Activated naive CD8-positive, alpha-beta T cell treated with anti-CD3 and anti-CD28 coated beads, Interleukin-2, amount 50 U/mL, for 16 hours (primary cell): Measurements from ENCODE around the gene COL27A1.

ENCODE experiments used
- DNase-seq: peaks from one replicate; pipeline ENCODE4 v3.0.0-alpha.2; 2020; ENCODE audit warnings: low read depth, low spot score

The COL27A1 gene

DNA sequence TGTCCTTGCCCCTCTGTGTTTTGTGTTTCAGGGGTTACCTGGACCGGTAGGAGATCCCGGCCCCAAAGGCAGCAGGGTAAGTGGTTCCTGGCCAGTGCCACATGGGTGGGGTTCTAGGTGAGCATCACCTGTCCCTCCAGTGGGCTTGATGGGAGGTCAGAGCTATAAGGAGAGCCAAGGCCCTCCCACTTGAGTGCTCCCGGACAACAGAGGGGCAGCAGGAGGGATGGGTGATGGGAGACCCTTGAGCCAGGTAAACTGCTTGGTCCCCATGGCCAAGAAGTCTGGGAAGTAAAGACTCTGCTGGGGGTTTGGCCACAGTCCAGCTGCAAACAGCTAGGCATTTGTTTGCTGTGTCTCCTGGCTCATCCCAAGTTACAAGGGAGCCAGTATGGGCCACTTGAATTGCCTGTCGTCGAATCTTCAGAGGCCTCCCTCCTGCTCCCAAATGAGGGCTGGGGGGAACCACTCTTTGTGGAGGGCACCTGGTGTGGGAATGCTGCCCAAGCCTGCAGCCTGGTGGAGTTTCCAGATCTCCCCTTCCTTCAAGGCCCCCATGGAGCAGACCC, 51.0 kb downstream of the COL27A1 start:
- no peak for DNase-seq

DNA sequence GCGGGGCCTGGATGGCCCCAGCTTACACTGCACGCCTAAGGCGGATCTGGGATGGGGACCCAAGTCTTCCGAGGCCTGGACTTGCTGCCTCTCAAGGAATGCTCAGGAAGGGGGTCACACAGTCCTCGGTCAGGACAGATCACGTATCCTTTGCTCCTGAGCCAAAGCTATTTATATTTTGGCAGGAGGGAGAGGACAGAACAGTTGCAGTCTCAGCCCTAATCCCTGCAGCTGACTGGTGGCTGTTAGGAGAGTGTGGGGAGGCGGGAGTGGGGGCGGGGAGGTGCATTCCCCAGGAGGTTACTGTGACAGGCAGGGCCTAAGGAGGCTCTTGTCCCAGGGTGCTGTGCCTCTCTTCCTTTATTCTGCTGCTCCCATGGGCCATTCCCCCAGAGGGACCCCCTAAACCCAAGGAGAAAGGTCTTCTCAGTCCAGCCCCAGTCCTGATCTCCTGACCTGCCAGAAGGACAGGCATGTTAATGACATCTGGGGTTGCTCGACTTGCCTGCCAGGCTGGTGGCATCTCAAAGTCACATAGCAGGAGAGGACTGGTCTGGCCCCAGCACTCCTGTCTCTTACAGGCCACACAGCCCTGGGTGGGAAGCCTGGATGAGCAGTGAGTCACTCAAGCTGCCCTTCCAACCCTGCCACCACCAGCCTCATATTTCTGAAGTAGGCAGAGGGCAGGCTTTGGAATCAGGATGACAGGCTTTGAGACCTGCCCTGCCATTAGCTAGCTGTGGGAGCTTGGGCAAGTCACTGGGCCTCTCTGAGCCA, 51.9 kb downstream of the COL27A1 start:
- DNase-seq: no peak

DNA sequence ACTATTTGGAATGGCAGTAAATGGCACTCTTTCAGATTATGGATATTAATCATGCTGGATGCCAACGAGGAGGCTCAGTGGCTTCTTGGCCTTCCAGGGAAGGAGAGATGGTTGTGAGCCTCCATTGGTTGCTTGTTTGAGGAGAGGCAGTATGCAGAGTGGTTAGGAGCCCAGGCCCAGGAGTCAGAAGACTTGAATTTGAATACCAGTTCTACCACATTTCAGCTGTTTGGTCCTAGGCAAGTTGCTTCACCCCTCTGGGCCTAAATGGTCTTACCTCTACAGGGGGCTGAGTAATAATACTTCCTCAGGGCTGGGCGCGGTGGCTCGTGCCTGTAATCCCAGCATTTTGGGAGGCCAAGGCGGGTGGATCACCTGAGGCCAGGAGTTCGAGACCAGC, 52.5 kb downstream of the COL27A1 start:
- no peak for DNase-seq

GRCh38 chr9:114209151-114209550, 53.8 kb downstream of the COL27A1 start:
- no peak for DNase-seq

DNA sequence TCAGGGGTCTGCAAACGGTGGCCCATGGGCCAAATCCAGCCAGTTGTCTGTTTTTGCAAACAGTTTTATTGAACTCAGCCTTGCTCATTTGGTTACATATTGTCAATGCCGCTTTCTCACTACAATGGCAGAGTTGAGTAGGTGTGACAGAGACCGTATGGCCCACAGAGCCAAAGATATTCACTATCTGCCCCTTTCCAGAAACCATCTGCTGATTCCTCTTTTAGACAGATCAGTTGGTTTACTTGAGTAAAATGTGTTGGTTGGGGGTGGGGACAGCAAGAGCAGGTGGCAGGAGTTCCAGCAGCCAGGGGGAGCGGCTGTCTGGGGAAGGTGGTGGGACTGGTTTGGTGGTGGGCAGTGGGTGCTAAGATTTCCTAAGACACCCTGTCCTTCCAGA, 54.8 kb downstream of the COL27A1 start:
- DNase-seq: no peak

DNA sequence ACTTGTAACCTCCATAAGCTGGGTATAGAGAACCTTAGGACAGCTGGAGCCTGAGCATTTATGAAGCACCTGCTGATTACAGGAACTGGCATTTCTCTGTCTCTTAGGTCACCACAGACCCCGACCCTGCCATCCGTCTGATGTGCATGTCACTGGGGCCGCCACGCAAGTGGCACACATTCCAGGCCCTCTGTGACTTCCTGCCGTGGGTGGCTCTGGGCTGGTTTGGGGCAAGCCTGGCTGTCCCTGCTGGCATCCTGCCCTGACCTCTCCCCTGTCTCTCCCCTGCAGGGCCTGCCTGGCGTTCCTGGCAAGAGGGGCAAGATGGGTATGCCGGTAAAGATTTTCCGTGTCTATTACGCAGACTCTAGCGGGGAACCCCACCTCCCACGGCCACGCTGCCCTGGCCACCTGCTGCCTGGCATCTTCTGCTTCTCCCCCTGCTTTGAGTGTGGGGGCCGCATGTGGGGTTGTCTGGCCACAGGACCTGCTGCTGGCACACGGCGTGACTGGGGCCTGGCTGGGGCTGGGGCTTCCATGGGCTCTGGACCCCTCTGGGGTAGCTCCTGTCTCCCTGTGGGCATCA, 55.4 kb downstream of the COL27A1 start:
- DNase-seq: no peak

DNA sequence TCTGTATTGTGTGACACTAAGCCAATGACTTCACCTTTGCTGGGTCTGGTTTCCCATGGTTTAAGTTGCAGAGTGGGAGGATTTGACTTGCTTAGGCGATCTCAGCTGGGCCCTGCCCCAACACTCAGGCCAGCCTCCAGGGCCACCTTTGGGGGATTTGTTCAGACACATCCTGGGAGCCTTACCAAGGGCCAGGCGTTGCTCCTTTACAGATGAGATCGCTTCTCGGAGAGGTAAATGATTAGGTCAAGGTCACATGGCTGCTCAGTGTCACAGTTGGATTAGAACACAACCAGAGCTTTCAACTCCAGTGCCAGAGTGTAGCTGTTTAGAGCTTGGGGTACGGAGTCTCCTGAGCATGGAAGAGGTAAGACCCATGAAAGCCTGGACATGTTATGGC, 57.5 kb downstream of the COL27A1 start:
- DNase-seq: no peak

DNA sequence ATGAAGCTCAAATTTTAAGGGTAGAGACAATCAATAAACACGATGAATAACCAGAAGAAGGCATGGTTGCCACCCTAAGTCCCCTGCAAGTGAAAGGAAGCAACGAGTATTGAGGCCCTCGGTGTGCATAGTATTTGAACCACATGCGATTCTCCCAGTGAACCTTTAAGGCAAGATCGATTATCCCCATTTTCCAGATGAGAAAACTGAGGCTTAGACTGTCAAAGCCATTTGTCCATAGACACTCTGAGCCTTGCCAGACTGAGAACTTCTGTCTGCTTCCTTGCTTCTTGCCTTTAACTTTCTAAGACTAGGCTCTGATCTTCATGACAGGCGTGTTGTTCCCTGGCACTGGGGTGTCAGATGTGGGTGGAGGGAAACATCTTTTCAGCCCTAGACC, 58.2 kb downstream of the COL27A1 start:
- DNase-seq: no peak

- no peak for DNase-seq
Observed at GRCh38 chr9:114214181-114214580, 58.8 kb downstream of the COL27A1 start.

GRCh38 chr9:114214686-114215414, 59.5 kb downstream of the COL27A1 start:
- DNase-seq: no peak

DNA sequence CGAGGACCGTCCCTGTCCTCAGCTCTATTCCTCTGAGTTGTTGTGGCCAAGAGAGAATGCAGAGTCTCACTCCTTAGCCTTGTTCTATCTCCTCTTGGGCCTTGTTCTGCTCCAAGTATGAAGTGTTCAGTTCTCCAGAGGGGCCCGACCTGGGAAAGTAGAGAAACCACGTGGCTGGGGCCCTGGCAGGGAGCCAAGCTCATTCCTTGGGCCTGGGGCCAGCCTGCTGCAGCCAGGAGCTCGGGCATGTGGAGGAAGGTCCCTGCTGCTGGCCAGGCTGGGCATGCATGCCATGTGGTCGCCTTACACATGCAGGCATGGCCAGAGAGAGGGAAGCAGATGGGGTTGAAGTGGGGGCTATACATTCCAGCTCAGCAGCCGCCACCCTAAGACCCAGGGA, 60.7 kb downstream of the COL27A1 start:
- DNase-seq: no peak

DNA sequence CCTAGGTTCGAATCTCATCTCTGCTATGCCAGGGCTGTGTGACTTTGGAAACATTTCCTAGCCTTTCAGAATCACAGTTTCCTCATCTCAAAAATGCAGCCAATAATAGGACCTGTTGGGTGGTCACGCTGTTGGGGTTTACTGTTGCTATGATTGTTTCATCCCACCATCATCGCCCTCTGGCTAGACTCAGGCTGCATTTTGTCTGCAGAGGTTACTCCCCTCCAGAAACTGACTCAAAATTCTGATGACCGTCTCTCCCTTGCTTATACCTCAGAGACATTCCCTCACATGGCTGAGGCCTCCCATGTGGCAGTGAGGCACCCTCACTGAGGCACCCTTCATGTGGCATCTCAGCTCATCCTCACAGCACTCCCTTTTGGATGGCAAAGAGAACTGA, 61.6 kb downstream of the COL27A1 start:
- no peak for DNase-seq

DNA sequence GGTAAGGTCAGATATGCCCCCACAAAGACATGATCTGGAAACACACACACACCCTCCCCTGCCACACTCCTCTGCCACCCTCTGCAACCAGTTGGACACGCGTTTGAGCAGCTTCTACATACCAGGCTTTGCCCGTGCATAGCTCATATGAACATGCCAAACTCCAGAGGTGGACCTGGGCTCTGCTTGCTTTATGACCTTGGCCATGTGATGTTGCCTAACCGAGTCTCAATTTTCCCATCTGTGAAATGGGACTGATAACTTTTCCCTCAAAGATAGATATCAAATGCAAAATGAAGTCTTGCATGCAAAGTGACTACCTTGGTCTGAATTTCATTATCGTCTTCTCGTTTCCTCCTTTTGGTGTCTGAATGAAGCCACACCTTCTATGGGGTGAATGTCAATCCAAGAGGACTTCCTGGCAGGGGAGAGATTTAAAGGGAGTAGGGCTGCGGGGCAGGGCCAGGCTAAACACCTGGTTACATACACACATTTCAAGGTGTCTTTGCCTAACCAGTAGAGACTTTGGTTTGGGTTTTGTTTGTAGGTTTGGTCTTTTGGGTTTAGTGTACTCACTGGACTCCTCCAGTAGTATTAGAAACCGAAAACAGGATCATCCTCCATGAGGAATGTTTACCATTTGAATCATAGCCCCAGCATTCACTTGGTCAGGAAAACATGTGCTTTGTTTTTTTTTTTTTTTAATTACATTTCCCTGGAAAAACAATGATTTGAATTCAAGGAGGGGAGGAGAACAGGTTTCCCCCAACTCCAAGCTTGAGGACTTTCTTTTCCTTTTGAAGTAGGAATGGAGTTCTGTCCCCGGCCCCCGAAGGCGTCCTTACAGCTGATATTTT, 63.2 kb downstream of the COL27A1 start:
- no peak for DNase-seq

DNA sequence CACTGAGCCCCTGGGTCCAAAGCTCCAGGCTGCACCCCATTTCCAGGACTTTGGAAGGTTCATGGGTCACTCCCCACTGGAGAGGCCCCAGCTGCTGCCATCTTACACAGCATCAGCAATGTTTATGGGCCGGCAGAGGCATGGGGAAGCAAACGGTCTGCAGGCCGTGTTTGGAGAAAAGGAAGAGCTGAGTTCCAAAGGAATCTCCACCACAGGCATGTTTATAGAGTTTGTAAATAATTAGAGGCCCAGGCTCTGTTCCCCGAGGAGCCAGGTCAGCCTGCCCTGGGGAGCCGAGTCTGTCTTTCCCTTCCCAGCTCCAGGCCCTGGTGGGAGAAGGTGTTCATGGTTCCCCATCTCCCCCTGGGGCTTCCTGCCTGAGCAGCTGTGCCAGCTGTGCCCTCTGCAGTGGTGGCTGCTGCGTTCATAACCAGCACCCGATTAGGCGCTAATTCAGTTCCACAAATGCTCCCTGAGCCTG, 64.8 kb downstream of the COL27A1 start:
- DNase-seq: no peak

DNA sequence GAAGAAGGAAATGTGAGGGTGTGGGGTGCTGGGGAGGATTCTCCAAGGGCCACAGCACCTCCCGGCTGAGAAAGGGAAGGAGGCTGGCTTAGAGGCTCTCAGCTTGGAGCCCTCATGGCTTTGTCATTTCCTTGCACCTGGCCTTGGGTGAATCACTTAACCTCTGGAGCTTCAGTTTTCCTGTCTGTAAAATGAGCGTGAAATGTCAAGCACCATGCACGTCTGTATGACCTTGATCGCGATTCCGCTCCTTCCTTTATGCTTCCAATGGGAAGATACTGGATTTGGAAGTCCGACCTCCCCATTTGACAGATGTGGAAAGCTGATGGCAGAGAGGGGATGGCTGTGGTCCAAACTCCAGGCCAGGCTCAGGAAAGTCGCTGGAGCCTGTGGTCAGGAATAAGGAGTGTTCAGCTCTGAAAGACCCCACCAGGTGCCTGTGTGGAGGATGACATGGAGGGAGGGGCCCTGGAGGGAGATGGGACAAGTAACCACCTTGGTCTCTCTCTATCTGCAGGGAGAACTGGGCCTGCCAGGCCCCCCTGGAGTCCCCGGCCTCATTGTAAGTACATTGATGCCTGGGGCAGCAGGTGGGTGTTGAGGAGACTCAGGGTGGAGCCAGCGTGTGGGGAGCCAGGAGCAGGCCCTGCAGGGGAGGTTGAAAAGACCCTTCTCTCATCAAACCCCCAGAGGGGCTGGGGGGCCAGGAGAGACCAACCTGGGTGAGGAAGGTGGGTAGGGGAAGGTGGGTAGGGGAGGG, 66.5 kb downstream of the COL27A1 start:
- no peak for DNase-seq

GRCh38 chr9:114223564-114224246, 68.4 kb downstream of the COL27A1 start:
- no peak for DNase-seq

DNA sequence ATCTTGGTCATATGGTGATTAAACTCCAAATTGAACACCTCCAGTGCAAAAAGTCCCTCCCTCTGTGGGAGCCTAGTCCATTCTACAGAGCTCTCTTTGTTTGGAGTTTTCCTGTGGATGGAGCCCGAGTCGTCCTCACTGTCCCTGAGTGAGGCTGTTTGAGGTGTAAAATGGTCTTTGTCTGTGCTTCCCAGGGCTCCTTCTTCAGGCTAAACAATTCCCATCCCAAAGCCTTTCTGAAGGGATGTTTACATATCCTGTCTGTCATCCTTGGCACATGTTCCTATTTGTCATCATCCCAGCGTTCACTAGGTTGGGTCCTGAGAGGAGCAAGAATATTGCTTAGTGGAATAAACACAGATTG, 68.9 kb downstream of the COL27A1 start:
- no peak for DNase-seq

GRCh38 chr9:114225561-114226212, 70.3 kb downstream of the COL27A1 start:
- DNase-seq: no peak

DNA sequence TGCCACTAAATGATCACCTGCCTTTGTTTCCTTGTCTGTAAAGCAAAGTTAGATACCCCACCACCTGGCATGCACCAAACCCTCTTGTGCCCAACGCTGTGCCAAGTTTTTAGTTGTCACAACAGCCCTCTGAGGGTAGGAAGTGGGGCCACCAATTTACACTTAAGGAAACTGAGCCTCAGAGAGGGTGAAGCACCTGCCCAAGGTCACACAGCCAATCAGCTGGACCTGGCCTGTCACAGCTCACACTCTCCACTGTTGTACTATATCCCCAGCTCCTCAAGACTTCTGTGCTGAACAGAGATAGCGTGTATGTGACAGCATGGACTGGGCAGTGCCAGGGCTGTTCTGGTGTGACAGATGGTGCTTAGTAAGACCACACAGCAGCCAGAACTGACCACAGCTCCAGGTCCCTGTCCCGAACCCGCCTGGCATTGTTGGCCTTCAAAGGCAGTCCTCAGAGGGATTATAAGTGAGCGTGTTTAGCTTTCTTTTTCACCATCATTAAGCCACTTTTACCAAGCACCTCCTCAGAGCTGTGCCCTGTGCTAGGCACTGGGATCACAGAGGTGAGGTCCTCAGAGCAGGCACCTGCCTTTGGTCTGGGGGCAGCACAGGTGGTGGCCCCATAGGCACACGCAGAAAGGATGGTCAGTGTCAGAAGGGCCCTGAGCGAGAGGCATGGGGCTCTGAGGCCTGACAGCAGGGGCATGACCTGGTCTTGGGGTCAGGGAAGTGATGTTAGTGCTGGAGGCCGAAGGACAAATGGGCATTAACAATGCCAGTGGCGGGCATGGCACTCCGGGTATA, 71.1 kb downstream of the COL27A1 start:
- no peak for DNase-seq
